HepG2 (cell line): ENCODE results near the gene WDR6. TPM values are rescaled to one million over a fixed set of nuclear protein-coding genes. Genes with fewer than 3 reads are reported as not detected.

Source experiments
- ATAC-seq: fragments of 200-7000 bp; cut with Tn5 transposase; 3 replicates; pipeline ENCODE4 v1.9.1; 2020; ENCODE audit warnings: mild to moderate bottlenecking, moderate library complexity
- BruUV-seq: library from RNA; stranded (reverse); fragments of 400-500 nt; replicated peaks from 2 replicates; lab custom pipeline; 2021; lab: Mats Ljungman, UMichigan
- CTCF ChIA-PET: fragments of 300-600 bp; formaldehyde crosslinking; extraction: SDS; loops from one replicate; lab custom pipeline; 2021; ENCODE audit warnings: low total read pairs, inconsistent platforms, low intra/inter-chr PET ratio; lab: Yijun Ruan, JAX
- POLR2A ChIA-PET: fragments of 350-600 bp; sonication (Branson Sonifier 250); formaldehyde crosslinking; loops from one replicate; lab custom pipeline; 2020; ENCODE audit warnings: antibody characterized with exemption, inconsistent platforms; lab: Yijun Ruan, JAX
- DNase-seq: peaks from one replicate; pipeline ENCODE4 v3.0.0-alpha.2; 2015; ENCODE audit warnings: low spot score
- FAIRE-seq: peaks from 3 replicates; lab custom pipeline; 2011; peaks lifted over from hg19 to GRCh38; lab: Jason Lieb, UNC
- H2AFZ ChIP-seq: one replicate; pipeline ENCODE4 v1.6.1; 2011; ENCODE audit warnings: low read length, inconsistent platforms
- H3K27ac ChIP-seq: fragments of 300-600 bp; 3 replicates; pipeline ENCODE4 v1.8.0; 2011; ENCODE audit warnings: mixed run types, mild to moderate bottlenecking, mixed read lengths, low read length, inconsistent platforms; ENCODE audit not compliant: insufficient read depth; ENCODE audit errors: extremely low read length
- H3K27me3 ChIP-seq, 2 experiments: fragments of 200-600 bp in 1 of 2; 2 replicates in 1 of 2; 3 replicates in 1 of 2; pipeline versions ENCODE4 v1.6.0 to v1.8.0; 2011; ENCODE audit warnings: low read length in 2 of 2, mild to moderate bottlenecking in 2 of 2, moderate library complexity in 2 of 2, inconsistent platforms in 1 of 2; ENCODE audit not compliant: insufficient read depth in 2 of 2, control insufficient read depth in 1 of 2
- H3K36me3 ChIP-seq, 2 experiments: fragments of 200-600 bp in 1 of 2; replicated peaks in 1 of 2; 2 replicates in 1 of 2; 3 replicates in 1 of 2; pipeline versions ENCODE4 v1.5.1 to v1.8.0; 2011; ENCODE audit warnings: low read length in 2 of 2, inconsistent platforms in 1 of 2; ENCODE audit not compliant: insufficient read depth in 2 of 2, control insufficient read depth in 1 of 2
- H3K4me1 ChIP-seq: 2 replicates; pipeline ENCODE4 v1.5.1; 2012; ENCODE audit warnings: low read length, inconsistent platforms; ENCODE audit not compliant: insufficient read depth
- H3K4me2 ChIP-seq: 2 replicates; pipeline ENCODE4 v1.6.0; 2011; ENCODE audit warnings: low read depth, low read length, inconsistent platforms
- H3K4me3 ChIP-seq, 3 experiments: fragments of 200-600 bp in 1 of 3; sonication (generic), shearing (Covaris generic) in 1 of 3; replicated peaks in 1 of 3; 2 replicates each; pipeline ENCODE4 v1.5.1; 2011 to 2016; ENCODE audit warnings: low read length in 3 of 3, inconsistent platforms in 2 of 3, low read depth in 2 of 3, mild to moderate bottlenecking in 2 of 3, control low read depth in 1 of 3, mixed read lengths in 1 of 3; ENCODE audit not compliant: insufficient read depth in 1 of 3
- H3K79me2 ChIP-seq: one replicate; pipeline ENCODE4 v1.6.1; 2011; ENCODE audit warnings: low read length, inconsistent platforms; ENCODE audit not compliant: insufficient read depth
- H3K9ac ChIP-seq: 2 replicates; pipeline ENCODE4 v1.6.0; 2011; ENCODE audit warnings: mild to moderate bottlenecking, low read depth, low read length, inconsistent platforms; ENCODE audit not compliant: insufficient read depth
- H3K9me3 ChIP-seq: 2 replicates; pipeline ENCODE4 v1.5.1; 2012; ENCODE audit warnings: mild to moderate bottlenecking, low read length
- H4K20me1 ChIP-seq: 2 replicates; pipeline ENCODE4 v1.6.0; 2011; ENCODE audit warnings: inconsistent platforms, mild to moderate bottlenecking, low read length, moderate library complexity; ENCODE audit not compliant: insufficient read depth
- BHLHE40 ChIP-seq: IDR thresholded peaks from 2 replicates; pipeline ENCODE4 v1.6.1; 2011; ENCODE audit warnings: low read length, improper control_type of control experiment
- ZNF724P ChIP-seq: sonication (generic); formaldehyde crosslinking; IDR thresholded peaks from 2 replicates; pipeline ENCODE4 v1.8.0; 2022; ENCODE audit warnings: missing genetic modification reagents, borderline replicate concordance
- ZNF776 ChIP-seq: sonication (generic); formaldehyde crosslinking; IDR thresholded peaks from 2 replicates; pipeline ENCODE4 v1.4.0; 2020; ENCODE audit warnings: mild to moderate bottlenecking, missing genetic modification reagents
- WGBS: methylation state at CpG from one replicate; pipeline ENCODE4 v1.1.6; 2017; ENCODE audit warnings: low lambda C conversion rate; 5-methylcytosine and 5-hydroxymethylcytosine counted together
- in situ Hi-C: cut with HindIII; loops from 2 replicates; pipeline ENCODE4 v1.10.0; 2017; ENCODE audit warnings: low pct_unique_long_range_greater_than_20kb; ENCODE audit not compliant: extremely low pct_ligation_motif_present
- intact Hi-C: fragments of 100-400 bp; cut with micrococcal nuclease; formaldehyde crosslinking; loops from one replicate; pipeline ENCODE4 v1.10.0; 2022; ENCODE audit not compliant: unreplicated experiment
- polyA plus RNA-seq, 8 experiments: library from polyadenylated mRNA; depleted of rRNA in 3 of 8; stranded (reverse) in 7 of 8; unstranded in 1 of 8; fragments of >200 nt; fragmentation: Illumina TruSeq in 4 of 8; extraction: Trizol in 4 of 8; gene quantifications; 2 replicates each; pipeline versions ENCODE4 v1.2.1 to v1.2.3, GENCODE V29; 2011 to 2016; ENCODE audit warnings: low read depth in 4 of 8, missing spikeins in 1 of 8, mixed read lengths in 1 of 8; ENCODE audit not compliant: insufficient read depth in 1 of 8
- total RNA-seq, 5 experiments: library from RNA; depleted of rRNA; stranded (reverse); fragments of >200 nt; fragmentation: Illumina TruSeq; extraction: Trizol; gene quantifications; 2 replicates each; pipeline ENCODE4 v1.2.3, GENCODE V29; 2016; ENCODE audit warnings: low read depth in 1 of 5
- TF ChIP-seq, protein P1 (sequence below): sonication (generic); formaldehyde crosslinking; IDR thresholded peaks from 2 replicates; pipeline ENCODE4 v1.5.0; 2020; ENCODE audit warnings: mild to moderate bottlenecking, missing genetic modification reagents
- TF ChIP-seq, protein P2 (sequence below): sonication (generic); formaldehyde crosslinking; IDR thresholded peaks from 2 replicates; pipeline ENCODE4 v1.5.0; 2020; ENCODE audit warnings: missing genetic modification reagents

The WDR6 gene
- total and polyA plus RNA-seq, 2 of the 13 experiments (the other 11 are each of a cell fraction or from before 2014, with no cell fraction given) = 73.4 to 139 TPM

GRCh38 chr3:49013113-49013737 is 6.0 kb downstream of the WDR6 start:
- no peak for FAIRE-seq
- Histone ChIP-seq H4K20me1 (peaks cover 30% of the 10 kb centered on the region), H3K27me3 (no peaks in the 10 kb centered on the region), H2AFZ (no peak overlapping the region), H3K9me3 (no peaks in the 10 kb centered on the region), H3K4me2 (no peak overlapping the region), H3K27ac (no peak overlapping the region), H3K4me1 (peaks cover 20% of the 10 kb centered on the region), H3K36me3 (peaks cover 20 to 48% of the 10 kb centered on the region in 2 experiments), H3K79me2 (peaks cover 25% of the 10 kb centered on the region), H3K9ac (no peak overlapping the region), H3K4me3 (no peak overlapping the region)
- DNase-seq = no peak
- CTCF ChIA-PET = interaction anchor here (1.5 kb wide), 1 partner anchor 25 kb away, joined by 12 read pairs; no protein-coding TSS in a partner anchor
- no peak for ATAC-seq
- no TSS peak for BruUV-seq
- intact Hi-C loops (no loop called here), in situ Hi-C loops (no loop called here)
- TF ChIP-seq ZNF724P = no peak
- no peak for TF ChIP-seq BHLHE40
- TF ChIP-seq, protein P1, sequence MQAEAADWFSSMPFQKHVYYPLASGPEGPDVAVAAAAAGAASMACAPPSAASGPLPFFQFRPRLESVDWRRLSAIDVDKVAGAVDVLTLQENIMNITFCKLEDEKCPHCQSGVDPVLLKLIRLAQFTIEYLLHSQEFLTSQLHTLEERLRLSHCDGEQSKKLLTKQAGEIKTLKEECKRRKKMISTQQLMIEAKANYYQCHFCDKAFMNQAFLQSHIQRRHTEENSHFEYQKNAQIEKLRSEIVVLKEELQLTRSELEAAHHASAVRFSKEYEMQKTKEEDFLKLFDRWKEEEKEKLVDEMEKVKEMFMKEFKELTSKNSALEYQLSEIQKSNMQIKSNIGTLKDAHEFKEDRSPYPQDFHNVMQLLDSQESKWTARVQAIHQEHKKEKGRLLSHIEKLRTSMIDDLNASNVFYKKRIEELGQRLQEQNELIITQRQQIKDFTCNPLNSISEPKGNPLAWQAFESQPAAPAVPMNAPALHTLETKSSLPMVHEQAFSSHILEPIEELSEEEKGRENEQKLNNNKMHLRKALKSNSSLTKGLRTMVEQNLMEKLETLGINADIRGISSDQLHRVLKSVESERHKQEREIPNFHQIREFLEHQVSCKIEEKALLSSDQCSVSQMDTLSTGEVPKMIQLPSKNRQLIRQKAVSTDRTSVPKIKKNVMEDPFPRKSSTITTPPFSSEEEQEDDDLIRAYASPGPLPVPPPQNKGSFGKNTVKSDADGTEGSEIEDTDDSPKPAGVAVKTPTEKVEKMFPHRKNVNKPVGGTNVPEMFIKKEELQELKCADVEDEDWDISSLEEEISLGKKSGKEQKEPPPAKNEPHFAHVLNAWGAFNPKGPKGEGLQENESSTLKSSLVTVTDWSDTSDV (CRISPR knock-in tag) = 0 out of 2 replicates have a peak, but pooled peaks have one; percentile 34
- TF ChIP-seq, protein P2, sequence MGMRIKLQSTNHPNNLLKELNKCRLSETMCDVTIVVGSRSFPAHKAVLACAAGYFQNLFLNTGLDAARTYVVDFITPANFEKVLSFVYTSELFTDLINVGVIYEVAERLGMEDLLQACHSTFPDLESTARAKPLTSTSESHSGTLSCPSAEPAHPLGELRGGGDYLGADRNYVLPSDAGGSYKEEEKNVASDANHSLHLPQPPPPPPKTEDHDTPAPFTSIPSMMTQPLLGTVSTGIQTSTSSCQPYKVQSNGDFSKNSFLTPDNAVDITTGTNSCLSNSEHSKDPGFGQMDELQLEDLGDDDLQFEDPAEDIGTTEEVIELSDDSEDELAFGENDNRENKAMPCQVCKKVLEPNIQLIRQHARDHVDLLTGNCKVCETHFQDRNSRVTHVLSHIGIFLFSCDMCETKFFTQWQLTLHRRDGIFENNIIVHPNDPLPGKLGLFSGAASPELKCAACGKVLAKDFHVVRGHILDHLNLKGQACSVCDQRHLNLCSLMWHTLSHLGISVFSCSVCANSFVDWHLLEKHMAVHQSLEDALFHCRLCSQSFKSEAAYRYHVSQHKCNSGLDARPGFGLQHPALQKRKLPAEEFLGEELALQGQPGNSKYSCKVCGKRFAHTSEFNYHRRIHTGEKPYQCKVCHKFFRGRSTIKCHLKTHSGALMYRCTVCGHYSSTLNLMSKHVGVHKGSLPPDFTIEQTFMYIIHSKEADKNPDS (CRISPR knock-in tag) = no peak
- peak; percentile 4; the same call in 1 of the 2 replicates for TF ChIP-seq ZNF776 (CRISPR knock-in tag)
- 97% methylated on average over 12 of the region's 19 CpGs for WGBS
- POLR2A ChIA-PET = interaction anchor here (1.9 to 12.8 kb wide), 2 partner anchors 9 to 25 kb away, joined by 6 to 280 read pairs; partner anchors contain the start of genes DALRD3 and NDUFAF3
